Measurements from ENCODE around the gene SEMA3F. TPM values are rescaled to one million over a fixed set of nuclear protein-coding genes. Genes with fewer than 3 reads are reported as not detected.

Gene SEMA3F
- total RNA-seq: under 1 TPM; 0.10 to 0.36 TPM

DNA sequence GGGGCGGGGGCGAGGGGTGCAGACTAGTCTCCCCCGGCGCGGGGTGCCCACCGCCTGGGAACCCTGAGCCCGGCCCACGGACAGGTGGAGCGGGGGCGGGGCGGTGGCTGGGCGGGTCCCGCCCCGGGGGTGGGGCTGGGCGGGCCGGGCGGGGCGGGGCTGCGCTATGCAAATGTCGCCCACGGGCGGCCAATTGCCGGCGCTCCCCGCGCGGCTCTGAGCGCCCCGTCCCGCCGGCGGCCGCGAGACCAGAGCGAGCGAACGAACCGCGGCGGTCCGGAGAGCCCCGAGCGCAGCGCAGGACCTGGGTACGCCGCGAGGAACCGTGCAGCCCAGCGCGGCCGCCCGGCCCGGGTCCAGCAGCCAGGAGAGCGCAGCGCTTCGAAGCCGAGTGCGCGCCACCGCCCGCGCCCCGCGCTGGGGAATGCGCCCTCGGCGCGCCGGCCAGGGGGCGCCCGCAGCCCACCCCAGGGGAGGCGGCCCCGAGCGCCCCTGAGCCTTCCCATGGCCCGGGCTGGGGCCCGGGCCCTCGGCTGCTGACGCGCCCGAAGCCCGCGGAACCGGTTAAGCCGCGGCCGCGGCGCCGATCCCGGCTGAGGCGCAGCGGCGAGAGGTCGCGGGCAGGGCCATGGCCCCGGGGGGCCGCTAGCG is at the start of gene SEMA3F:
SEMA3F (plus strand) TSS at position 485 of the 651 bp plus-strand sequence. CDS start 4,299 bp downstream, outside the sequence.
- ChIA-PET CTCF (interaction anchor here (0.6 kb wide), 1 partner anchor 367 kb away, joined by 4 read pairs; no protein-coding TSS in a partner anchor), POLR2A (no interaction called here)

DNA sequence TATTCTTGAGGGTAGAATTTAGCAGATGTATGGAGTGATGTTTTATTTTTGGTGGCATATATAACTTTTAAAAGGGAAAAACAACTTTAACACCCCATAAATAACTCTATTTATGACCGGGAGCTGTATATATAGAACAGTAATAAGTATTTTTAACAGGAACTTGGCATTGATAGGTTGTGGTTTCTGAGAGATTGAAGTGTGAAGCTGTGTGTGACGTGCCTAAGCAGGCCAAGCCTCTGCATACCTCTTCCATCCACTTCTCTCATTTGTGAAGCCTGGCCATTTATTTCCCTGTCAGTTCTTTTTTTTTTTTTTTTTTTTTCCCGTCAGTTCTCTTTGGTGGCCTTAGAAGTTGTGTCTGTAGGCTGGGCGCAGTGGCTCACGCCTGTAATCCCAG is 43.4 kb upstream of the SEMA3F start:
- CTCF ChIA-PET: interaction anchor here (0.7 to 0.9 kb wide), 3 partner anchors 9 to 74 kb away, joined by 3 to 4 read pairs (median 3); no protein-coding TSS in a partner anchor
- POLR2A ChIA-PET: no interaction called here

DNA sequence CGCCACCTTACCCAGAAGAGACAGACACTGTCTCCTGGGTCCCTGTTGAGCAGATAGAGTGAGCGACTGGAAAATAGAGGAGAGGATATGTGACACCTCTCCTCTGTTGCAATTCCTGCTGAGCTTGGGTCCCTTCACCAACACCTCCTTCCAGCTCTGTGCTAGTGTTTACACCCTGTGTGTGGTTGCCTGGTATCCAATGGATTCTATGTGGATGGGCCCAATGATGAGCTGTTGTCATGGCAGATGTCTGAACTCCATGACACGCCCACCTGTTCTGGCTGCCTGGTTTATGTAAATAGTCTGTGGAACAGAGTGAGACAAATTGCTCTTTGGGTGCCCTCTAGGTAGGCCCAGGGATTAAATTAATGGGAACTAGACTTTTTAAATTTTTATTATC is 42.7 kb upstream of the SEMA3F start:
- CTCF ChIA-PET: interaction anchor here (0.7 to 0.9 kb wide), 3 partner anchors 8 to 73 kb away, joined by 3 to 4 read pairs (median 3); no protein-coding TSS in a partner anchor
- POLR2A ChIA-PET: no interaction called here

DNA sequence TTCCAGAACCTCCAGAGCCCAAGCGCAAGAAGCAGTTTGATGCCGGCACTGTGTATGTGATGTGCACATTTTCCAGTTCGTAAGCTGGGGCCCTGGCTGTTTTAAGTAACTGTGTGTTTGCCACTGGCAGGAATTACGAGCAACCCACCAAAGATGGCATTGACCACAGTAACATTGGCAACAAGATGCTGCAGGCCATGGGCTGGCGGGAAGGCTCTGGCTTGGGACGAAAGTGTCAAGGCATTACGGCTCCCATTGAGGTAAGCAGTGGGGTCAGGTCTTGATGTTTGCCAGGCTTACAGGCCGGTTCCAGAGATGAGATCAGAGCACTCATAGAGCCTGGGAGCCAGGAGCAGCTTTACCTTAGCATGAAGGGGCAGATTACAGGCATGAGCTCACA is 38.0 kb upstream of the SEMA3F start:
- ChIA-PET CTCF (interaction anchor here (0.6 to 1.5 kb wide), 2 partner anchors 38 to 75 kb away, joined by 3 read pairs; no protein-coding TSS in a partner anchor), POLR2A (no interaction called here)

DNA sequence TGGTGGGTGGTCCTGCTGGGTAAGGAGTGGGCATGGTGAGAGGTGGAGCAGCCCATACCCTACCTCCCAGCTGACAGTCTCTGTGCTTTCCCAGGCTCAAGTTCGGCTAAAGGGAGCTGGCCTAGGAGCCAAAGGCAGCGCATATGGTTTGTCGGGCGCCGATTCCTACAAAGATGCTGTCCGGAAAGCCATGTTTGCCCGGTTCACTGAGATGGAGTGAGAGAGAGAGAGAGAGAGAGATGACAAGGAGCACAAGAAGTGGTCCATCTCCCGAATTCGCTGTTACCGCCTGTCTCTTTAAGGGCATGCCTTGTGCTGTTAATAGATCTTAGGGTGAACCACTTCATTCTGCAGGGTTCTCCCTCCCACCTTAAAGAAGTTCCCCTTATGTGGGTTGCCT is 36.9 kb upstream of the SEMA3F start:
- POLR2A ChIA-PET: interaction anchor here (0.7 kb wide), 1 partner anchor 74 kb away, joined by 4 read pairs; no protein-coding TSS in a partner anchor
- CTCF ChIA-PET: interaction anchor here (0.7 to 1.5 kb wide), 3 partner anchors 63 to 109 kb away, joined by 3 read pairs; no protein-coding TSS in a partner anchor

DNA sequence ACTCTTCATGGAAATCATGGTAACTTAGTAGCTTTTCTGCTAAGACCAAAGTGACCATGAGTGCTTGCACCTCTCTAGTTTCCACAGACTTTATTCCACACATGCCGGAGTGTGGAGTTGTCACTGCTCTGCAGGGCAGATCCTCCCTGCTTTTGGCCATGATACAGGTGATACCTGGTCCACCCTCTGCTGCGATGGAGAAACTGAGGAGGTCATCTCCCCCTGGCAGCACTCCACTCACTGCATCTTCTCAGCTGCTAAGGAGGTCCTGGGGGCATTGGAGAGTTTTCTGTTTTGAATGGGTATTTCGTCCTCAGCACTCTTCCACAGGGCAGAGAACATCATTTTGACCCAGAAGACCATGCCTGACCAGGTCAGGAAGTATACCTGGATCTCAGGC is 35.3 kb upstream of the SEMA3F start:
- ChIA-PET POLR2A (no interaction called here), CTCF (interaction anchor here (0.7 to 2.4 kb wide), 4 partner anchors 12 to 74 kb away, joined by 3 to 11 read pairs (median 3); no protein-coding TSS in a partner anchor)

DNA sequence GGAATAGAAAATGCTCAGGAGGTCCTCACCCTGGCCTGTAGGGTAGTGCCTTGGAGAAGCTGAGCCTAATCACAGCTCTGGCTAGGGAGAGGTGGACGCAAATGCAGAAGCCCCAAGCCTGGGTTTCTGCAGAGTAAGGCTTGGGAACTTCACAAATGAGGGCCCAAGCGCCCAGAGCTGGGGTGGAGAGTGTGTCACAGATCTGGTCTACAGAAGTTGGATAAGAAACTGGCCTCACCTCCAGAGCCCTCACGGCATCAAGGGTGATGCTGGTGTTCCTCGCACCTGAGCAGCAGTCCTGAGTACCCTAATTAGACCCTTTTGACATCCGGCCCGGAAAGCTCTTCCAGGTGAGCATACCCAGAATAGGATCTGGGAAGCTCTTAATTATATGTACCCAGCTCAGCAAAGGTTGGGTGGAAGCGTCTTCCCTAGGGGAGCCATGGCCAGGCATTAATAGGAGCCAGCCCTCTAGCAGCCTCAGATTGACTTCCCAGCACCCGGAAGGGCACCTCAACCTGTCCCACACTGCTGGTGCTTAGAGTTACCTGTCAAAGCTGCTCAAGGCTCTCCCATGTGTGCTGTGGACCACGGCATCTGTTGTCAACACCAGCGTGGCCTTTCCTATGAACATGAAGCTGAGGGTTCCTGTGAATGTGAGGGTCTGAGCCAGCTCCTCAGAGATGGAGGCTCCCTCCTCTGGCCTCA is 34.6 kb upstream of the SEMA3F start:
- ChIA-PET POLR2A (no interaction called here), CTCF (interaction anchor here (0.6 to 2.5 kb wide), 13 partner anchors 9 to 663 kb away, joined by 3 to 11 read pairs (median 3); partner anchors contain the start of gene GNAT1)

DNA sequence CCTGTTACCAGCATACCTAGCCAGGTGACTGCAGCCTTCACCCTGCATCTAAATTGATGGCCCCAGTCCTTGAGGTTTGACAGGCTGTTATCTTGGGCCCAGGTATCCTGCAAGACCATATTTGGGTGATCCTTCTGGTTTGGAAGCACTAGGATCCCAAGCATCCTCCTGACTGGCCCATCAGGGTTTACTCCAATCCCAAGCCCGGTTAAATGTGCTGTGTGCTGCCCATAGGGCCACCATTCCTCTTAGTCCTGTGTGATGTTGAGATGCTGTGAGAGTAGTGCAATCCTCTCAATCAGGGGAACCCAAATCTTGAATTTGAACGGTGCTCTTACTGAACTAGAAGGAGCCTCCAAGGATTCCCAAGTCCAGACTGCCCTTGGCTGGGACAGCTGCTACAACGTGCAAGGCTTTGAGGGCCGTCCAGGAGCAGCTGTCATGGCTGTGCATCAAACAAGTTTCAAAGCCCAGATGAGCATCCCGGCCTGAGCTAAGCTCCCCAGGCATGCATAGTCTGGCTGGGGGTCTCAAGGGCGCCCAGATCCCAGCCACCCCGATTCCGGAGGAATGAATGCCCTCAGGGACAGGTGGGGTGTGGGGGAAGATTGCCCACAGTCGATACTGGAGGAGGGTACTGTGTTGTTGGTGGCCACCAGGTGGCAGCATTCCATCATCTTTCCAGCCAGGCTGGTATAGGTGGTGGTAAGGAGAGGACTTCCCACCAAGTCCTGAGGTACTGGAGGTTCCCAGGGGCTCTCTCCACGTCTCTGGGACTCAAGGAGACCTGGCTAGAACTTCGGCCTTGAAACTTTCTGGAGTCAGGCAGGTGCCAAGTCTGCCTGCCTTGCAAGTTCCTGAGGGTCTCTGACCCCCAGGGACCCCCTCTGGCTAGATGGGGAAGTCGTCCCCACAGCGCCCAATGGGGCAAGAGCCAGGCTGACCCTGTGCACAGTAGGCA is 33.8 kb upstream of the SEMA3F start:
- CTCF ChIA-PET: interaction anchor here (0.6 to 2.5 kb wide), 11 partner anchors 9 to 664 kb away, joined by 3 to 11 read pairs (median 3); partner anchors contain the start of gene GNAT1

DNA sequence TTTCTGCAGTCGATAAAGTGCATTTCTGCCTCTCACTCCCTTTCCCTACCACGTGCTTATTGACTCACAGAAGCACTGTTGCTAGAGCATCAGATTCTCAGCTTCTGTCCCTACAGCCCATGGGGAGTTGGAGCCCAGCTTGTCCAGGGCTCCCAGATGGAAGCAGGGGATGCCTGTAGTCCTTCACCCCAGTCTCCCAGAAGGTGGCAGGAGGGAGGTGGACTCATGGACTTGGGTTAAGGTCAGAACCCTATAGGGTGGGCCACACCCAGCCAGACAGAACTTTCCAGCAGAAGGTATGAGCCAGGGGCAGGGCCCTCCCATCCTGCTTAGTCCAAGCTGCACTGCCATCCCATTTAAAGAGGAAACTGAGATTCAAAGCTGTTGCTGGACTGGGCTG is 33.1 kb upstream of the SEMA3F start:
- ChIA-PET CTCF (interaction anchor here (1.0 to 2.5 kb wide), 5 partner anchors 12 to 177 kb away, joined by 3 to 8 read pairs (median 4); partner anchors contain the start of genes GNAT1, HYAL3 and NAA80), POLR2A (no interaction called here)

More for the DNA sequence above, 33.8 kb upstream of the SEMA3F start:
- POLR2A ChIA-PET: no interaction called here

DNA sequence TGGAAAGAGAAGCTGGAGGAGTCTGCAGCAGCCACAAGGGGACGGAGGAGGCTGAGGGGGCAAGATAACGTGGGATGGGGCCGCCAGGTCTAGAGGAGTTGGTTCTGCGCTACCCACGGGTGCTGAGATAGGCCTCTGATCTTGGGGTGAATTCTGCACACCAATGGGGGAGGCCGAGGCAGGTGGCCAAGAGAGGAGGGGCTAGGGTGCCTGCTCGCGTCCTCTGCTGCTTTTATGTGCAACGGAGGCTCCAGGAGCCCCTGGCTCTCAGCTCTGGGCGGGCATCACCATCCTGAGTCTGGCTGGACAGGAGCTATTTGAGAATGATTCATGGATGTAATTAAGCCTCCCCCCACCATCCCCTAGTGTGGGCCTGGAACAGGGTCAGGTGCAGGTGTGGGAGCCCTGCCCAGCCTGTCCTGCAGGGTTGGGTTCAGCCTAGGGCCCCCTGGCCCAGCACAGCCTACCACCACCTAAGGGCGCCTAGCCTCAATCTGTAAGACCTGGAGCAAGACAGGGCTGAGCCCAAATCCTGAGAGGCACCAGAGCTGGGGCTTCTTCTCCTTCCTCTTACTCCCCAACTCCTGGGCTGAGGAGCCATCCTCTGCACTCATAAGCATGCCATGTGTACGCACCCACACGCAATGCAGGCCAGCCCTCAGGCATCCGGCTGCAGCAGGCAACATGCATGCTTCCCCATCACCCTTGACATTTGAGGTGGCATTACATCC is 32.3 kb upstream of the SEMA3F start:
- ChIA-PET CTCF (interaction anchor here (0.6 to 2.5 kb wide), 7 partner anchors 12 to 176 kb away, joined by 3 to 8 read pairs (median 3); partner anchors contain the start of genes GNAT1, HYAL3 and NAA80), POLR2A (no interaction called here)

DNA sequence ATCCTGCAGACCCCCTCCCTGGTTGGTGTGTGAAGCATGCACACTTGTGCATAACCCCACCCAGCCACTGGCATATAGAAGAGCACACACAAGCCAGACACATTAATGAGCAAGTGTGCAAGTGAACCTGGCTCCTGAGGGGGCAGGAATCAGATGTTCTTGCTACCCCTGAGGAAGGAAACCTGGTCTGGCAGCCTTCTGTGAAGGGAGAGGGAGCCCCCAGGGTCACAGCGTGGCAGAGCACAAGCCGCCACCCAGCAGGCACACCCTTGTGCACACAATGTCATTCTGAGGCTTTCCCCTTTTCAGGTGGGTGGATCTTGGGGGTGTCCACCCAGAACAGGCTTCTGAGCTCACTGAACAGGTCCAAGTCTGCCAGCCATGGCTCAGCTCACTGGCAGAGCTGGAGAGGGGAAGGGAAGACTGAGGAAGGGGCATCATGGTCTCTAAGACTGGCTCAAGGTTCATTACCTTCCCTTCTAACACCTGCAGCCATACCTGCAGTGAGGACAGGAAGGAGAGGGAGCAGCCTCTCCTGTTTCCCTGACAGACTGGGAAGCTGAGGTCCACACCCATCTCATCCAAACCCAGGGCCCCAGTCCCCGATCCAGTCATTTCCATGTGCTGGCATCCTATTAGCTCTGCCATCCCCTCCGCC is 31.6 kb upstream of the SEMA3F start:
- CTCF ChIA-PET: interaction anchor here (1.0 to 1.3 kb wide), 2 partner anchors 71 to 103 kb away, joined by 3 read pairs; no protein-coding TSS in a partner anchor
- POLR2A ChIA-PET: no interaction called here

DNA sequence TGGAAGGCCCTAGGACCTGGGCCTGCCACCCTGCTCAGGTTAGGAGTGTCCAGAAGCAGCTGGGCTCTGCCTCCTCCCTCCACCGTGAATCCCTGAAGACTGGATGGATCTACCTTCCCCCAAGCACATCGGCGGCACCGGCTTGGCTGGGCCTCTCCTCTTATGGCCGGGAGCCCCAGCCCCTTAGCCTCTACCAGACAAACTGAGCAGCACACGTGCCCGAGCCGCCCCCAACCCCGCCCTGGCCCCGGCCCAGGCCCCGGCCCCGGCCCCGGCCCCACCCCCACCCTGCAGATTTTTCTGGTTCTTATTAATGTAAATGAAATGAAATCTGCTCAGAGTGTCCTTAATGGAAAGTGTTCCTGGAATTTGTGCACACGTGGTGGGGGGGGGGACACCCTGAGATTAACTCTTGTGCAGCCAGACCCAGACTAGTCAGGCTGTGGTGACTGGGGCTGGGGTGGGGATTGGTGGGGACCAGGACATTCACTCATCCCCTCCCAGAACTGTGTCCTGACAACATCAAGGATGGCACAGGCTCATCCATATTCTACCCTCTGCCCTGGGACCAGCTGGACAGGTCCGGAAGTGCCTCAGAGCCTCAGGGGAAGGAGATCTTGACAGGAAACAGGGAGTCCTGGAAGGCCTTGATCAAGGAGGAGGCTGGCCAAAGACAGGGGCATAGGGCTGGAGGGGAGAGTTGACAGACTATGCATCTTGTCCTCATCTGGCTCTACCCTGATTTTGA is 30.9 kb upstream of the SEMA3F start:
- POLR2A ChIA-PET: no interaction called here
- CTCF ChIA-PET: no interaction called here

DNA sequence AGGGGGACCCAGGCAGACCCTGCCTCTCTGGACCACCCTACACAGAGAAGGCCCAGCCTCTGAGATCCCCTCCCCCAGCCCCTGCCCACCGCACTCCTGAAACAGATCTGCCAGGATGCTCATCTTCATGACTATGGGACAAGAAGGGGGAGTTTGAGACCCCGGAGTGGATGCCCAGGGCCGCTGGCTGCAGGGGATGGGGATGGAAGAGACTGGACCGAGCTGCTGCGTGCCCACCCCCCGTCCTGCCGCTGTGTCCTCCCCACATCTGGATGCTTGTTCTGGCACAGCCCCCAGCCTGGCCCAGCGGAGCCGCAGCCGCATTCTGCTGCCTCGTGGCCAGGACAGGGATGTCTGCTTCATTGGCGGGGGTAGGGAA is 30.3 kb upstream of the SEMA3F start:
- CTCF ChIA-PET: no interaction called here
- POLR2A ChIA-PET: no interaction called here

DNA sequence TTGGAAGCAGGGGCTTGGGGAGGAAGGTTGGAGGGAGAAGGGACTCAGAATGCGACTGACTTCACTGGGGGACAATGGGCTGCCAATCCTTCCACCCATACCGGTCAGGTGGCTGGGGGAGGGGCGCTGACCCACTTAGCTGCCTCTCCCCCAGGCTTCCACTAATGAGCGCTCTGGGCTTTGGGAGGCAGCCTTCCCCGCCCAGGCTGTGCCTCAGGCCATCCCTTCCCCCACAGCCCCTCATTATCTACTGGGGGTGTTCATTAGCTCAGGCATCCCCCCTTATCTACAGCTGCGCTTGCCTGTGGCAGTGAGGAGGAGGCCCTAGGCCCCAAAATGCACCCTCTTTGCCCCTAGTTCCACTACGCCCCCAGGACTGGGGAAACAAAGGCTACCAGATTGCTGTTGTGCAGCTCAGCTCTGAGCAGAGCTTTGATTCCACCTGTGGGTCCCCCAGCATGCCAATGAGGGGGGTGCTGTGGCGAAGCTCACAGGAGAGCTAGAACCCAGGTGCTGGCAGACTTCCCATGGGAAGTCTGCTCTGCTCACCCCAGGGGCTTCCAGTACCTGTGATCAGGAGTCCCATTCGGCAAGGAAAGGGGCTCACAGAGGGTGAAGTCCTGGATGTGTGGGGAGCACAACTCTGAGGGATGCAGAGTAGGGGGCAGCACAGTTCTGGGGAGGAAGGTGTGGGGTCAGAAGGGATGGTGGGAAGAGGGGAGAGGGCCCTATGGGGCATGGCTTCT is 29.4 kb upstream of the SEMA3F start:
- POLR2A ChIA-PET: no interaction called here
- CTCF ChIA-PET: interaction anchor here (1.7 kb wide), 1 partner anchor 99 kb away, joined by 6 read pairs; no protein-coding TSS in a partner anchor

DNA sequence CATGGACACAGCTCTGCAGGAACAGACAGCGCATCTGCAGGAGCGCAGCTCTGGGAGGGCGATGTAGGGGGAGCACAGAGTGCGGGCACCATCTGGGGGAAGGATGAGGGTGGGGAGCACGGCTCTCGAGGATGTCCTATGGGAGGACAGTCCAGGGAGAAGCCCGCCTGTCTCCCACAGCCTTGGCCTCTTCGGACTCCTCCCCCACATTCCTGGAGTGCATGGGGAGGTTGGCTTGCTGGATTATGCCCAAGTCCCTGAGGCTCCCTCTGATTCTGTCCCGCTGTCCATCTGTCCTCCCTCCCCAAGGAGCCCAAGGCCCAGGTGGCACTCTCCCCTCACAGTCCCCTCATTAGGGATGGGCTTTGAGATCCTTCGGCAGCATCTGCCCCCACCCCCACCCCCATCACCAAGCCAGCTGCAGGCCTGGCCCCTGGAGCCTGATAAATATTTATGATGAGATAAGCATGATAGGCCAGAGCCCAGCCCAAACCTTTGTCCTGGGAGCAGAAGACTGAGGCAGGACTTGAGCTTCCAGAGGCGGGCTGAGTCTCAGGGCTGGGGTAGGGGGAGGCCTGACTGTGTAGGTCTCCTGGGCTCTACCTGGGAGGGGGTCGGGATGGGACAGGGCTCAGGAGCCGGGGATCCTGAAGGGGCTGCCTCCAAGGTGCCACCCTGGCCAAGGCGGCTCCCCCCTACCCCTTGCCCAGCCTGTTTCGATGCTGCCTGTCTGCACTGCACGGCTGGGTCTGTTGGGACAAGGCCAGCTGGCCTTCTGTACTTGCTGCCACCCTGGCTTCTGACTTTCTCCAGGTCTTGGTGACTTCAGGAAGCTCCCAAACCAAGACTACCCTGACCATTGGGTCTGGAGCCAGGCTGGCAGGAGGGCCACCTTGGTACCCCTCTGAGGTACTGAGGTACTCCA is 28.6 kb upstream of the SEMA3F start:
- ChIA-PET POLR2A (no interaction called here), CTCF (interaction anchor here (1.7 kb wide), 1 partner anchor 99 kb away, joined by 6 read pairs; no protein-coding TSS in a partner anchor)

DNA sequence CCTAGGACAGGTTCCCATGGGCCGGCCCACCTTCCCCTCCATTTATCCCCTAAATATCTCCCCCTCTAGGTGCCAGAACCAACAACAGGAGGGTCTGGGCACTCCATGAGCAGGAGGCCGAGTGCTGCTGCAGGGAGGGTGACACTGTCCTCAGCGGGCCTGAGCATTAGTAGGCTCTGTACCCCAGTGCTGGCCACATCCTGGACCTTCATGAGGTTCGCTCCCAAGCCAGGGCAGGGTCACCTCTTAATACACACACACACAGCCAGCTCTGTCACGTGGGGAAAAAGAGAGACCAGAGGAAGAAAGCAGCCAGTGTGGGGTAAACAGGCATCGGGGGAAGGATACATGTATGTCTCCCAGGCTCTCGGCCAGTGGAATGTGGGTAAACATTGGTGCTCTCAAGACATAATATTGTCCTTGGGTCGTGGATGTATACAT is 27.9 kb upstream of the SEMA3F start:
- POLR2A ChIA-PET: no interaction called here

More for the DNA sequence above, 27.9 kb upstream of the SEMA3F start:
- CTCF ChIA-PET: no interaction called here

All from activated CD8-positive, alpha-beta memory T cell treated with anti-CD3 and anti-CD28 coated beads for 36 hours (primary cell).